Mesenteric fat pad (tissue), 1 donor: Measurements from ENCODE around the gene BPIFB2. TPM values are rescaled to one million over a fixed set of nuclear protein-coding genes. Genes with fewer than 3 reads are reported as not detected.

Source experiments
- DNase-seq: peaks from one replicate; pipeline ENCODE4 v3.0.0-alpha.2; 2020; ENCODE audit warnings: low spot score
- total RNA-seq: library from RNA; stranded (reverse); fragmentation: NEBNext Ultra II Directional; extraction: Animal tissue kit (Norgen Biotek cat#: 25700); gene quantifications from one replicate; pipeline ENCODE4 v1.2.1, GENCODE V29; 2021
- donor health status: DM: yes; HTN: yes; CAD: no.

Gene BPIFB2
- total RNA-seq, 1 donor from 2014 or later, result not detected

GRCh38 chr20:32984196-32984595 is 23.3 kb upstream of the BPIFB2 start:
- no peak for DNase-seq

GRCh38 chr20:32984631-32985354 is 22.7 kb upstream of the BPIFB2 start:
- DNase-seq, result no peak

DNA sequence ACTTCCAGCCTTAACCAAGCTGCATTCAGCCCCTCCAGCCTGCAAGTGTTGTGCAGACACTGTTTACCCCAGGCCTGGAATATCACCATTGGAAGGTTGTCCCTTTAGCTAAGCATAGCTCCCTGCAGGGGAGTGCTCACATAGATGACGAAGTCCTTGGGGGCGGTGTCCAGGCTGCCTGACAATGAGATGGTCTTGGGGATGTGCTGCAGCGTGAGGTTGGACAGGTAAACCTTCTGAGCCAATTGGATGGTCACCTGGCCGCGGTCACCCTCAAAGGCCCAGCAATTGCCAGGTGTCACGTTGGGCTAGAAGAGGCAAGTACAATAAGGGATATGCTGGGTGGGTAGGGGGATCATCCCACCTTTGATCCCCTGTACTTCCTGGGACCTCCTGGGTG is 21.9 kb upstream of the BPIFB2 start:
- no peak for DNase-seq

GRCh38 chr20:32986331-32986966 is 21.1 kb upstream of the BPIFB2 start:
- DNase-seq, result no peak

DNA sequence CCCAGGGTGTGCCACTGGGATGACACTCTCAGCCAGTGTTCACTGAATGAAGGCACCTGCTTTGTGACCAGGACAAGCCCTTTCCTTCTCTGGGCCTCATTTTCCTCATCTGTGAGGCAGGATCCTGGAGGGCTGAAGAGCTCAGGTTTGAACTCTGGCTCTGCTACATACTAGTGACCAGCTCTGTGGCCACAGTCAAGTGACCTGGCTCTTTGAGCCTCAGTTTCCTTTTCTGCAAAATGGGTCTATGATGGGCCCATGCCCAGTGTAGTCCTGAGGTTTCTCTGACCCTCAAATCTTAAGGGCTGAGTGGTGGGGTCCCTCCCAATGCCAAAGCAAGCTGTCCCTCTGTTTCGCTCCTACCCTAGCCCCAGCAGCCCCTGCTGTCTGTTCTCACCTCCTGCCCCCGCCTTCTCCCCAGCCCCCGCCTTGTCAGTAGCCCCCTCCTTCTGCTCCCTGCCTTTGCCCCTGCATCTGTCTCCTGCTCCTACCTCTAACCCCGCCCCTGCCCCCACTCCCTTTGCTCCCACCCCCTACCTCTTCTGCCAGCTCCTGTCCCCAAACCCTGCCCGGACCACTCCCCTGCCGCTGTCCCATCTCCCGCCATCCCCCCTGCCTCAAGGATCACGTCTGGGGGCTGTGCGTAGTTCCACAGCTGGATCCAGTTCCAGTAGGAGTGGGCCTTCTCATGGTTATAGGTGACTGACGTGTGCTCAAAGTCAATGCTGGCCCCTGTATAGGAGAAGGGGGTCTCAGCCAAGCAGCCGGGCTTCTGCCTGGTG is 20.3 kb upstream of the BPIFB2 start:
- no peak for DNase-seq

GRCh38 chr20:32988008-32988407 is 19.5 kb upstream of the BPIFB2 start:
- DNase-seq, result no peak

DNA sequence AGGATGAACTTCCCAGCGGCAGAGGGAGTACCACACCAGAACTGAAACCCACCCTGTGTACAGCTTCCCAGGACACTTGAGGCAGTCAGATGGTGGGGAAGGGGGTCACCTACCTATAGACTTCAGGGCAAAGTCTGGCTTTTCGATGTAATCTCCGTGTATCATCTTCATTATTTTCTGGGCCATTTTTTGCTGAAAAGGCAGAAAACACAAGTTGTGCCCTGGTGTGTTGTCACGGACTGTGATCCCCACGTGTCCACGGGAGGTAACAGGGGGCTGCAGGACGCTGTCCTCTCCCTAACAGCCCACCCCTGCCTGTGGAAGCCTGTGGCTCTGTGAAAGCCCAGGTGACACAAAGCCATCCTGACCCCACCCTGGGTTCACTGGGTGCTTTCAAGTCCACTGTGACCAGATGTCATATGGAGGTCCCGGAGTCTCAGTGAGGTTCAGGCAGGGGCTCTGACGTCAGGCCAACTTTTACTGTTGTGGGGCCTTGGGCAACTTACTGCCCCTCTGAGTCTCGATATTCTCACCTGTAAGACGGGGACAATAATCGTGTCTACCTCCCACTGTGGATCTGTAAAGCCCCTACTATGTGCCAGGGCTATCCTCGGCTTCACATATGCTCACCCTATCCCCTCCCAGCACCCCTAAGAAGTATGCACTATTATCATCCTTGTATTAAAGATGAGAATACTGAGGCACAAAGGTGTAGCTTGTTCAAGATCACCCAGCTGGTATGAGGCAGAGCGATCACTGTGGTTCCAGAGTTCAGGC is 17.8 kb upstream of the BPIFB2 start:
- no peak for DNase-seq

DNA sequence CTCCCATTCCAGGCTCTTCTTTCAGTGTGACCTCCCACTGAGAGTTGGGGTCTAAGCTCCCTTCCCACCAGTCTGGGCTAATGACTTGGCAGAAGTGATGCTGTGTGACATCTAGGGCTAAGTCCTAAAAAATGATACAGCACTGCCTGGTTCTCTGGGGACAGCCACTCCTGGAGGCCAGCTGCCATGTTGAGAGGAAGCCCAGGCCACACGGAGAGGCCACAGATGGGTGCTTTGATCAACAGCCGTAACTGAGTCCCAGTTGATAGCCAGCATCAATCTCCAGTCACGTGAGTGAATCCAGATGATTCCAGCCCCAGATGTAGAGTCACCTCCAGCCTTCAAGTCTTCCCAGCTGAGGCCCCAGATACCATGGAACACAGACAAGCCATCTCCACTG is 17.1 kb upstream of the BPIFB2 start:
- no peak for DNase-seq

DNA sequence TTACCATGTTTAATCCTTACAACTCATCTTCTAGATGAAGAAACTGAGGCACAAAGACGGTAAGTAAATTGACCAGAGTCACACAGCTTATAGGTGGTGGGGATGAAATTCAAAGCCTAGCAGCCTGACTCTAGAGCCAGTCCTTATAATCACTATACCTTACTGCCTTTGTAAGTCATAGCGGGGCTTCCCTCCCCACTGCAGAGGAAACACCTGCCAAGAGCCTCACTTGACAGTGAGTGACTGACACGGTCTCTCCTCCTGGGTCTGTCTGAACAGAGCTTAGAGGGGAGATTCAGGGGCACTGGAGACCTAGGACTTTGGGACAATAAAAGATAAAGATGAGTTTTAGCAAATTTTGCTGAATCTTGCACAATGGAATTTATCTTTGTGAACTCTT is 16.1 kb upstream of the BPIFB2 start:
- no peak for DNase-seq

- DNase-seq, result no peak
These were observed 15.5 kb upstream of the BPIFB2 start for GRCh38 chr20:32991792-32992641.

DNA sequence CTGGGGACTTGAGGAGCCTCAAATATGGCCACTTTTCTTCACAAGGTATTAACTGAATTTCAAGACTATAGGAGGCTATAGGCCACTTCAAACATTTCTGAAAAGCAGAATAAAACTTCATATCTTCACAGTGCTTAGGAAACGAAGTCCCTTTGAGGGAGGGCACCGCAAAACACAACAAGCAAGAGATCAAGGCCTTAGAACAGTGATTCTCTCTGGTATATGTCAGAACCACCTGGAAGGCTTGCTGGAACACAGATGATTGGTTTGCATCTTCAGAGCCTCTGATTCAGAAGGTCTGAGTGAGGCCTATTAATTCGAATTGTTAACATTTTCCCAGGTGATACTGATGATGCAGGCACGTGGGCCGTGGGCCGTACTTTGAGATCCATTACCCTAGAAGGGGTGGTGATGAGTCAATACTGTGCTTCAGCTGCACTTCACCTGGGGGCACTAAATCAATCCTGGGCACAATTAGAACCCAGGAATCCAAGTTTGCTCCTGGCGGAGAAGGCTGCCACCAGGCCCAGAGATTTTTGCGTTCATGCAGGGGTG is 13.9 kb upstream of the BPIFB2 start:
- no peak for DNase-seq

DNA sequence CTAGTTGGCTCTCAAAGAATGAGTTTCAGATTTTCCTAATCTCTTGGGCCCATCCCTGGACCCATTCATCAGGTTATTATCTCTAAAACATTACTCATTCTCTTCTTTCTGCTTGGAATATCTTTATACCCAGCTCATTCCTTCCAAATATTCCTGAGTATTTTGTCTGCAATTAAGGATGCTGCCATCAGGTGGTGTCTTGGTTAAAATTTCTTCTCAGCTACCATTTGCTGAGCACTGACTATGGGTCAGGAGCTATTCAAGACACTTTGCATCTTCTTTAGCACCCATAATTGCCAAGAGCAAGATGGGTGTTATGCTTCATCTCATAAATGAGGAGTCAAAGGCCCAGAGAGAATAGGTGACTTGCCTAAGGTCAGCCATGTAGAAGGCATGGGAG is 11.7 kb upstream of the BPIFB2 start:
- DNase-seq, result no peak

DNA sequence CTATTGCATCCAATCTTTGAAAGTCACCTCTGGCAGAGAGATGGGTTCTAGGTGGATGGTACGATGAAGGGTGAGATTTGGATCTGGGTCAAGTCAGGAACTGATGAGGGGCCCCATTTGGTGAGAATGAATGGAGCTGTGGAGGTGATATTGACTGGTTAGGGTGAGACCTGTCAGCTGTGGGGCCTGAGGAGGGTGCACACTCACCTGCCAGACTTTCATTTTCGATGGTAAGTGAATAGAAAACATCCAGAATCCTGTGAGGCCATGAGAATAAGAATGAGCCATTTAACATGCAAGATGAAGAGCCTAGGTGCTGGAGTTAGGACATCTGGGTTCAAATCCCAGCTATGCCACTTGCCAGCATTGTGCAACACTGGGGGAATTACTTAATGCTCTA is 10.1 kb upstream of the BPIFB2 start:
- DNase-seq, result no peak

GRCh38 chr20:32999603-33000250 is 7.8 kb upstream of the BPIFB2 start:
- DNase-seq, result no peak

DNA sequence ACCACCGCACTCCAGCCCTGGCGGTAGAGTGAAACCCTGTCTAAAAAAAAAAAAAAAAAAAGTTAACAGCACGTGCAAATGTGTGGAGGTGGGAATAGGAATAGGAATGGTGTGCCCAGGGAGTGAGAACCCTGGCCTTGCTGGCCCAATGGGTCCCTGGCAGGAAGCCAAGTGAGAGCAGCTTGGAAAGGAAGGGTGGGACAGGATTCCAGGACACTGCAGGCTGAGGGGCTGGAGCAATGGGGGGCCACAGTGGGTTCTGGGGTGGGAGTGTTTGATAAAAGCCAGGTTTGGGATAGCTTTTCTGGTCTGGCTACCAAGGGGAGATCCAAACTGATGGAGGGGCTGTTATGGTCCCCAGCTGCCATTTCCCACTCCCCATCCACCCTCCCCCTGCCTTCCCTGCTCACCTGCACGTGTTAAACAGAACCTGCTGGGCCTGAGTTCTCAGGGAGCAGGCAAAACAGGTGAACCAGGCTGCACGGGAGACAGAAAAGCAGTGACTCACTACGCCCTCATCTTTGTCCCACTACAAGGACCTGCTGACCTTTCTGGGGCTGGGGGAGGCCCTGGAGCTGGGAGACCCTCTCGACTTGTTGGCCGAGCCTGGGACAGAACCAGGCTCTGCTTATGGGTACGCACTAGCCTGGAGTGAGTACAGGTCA is 6.6 kb upstream of the BPIFB2 start:
- no peak for DNase-seq

- no peak for DNase-seq
These were observed 5.3 kb upstream of the BPIFB2 start for GRCh38 chr20:33002087-33002808.

DNA sequence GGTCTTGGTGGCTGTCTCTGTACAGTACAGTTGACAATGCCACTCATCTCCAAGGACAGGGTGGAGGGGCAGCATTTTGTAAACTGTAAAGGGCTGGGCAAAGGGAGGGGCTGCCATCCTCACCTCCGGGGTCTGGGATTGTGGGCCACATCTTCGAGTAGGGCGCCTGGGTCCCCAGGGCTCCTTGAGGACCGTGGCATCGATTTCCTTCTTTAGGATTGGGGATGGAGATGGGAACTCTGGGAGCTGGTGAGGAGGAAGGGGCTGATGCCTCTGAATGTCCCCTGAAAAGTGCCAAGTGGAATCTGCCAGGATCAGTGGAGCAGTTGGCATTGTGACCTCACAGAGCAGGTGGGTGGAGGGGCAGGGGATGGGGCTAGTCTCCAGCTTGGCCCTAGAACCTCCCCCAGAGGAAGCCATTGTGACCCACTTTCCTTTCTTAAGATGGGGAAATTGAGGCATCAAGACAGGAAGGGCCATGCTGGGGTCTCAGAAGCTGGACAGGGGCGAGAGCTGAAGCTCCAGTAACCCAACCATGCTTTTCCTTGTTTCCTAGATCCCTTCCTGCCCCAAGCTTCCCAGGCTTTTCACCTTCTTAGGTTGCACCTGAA is 3.3 kb upstream of the BPIFB2 start, which contains the start of gene SUN5:
Gene SUN5, minus strand, starts transcription at position 293 of the 611 bp plus-strand sequence. Its CDS starts 93 bp downstream, at position 200.
- DNase-seq, result no peak

- no peak for DNase-seq
These were observed 2.4 kb upstream of the BPIFB2 start for GRCh38 chr20:33005132-33005566.
